SK-N-MC (cell line): ENCODE results near the gene FBXL16.
"Not testable (repeated sequence)": the region's sequence is repeated elsewhere in the genome, so short reads cannot be mapped to it uniquely, and the experiment has no call there.

ENCODE experiments used
- DNase-seq: peaks from one replicate; pipeline ENCODE4 v3.0.0-alpha.2; 2011; ENCODE audit warnings: low read depth, low spot score
- H3K27ac ChIP-seq: fragments of 200-600 bp; sonication (generic); 2 replicates; pipeline ENCODE4 v1.5.1; 2016; ENCODE audit warnings: mixed run types
- H3K36me3 ChIP-seq: fragments of 200-600 bp; sonication (generic); 2 replicates; pipeline ENCODE4 v1.6.1; 2017; ENCODE audit warnings: antibody characterized with exemption, low read length, mixed read lengths; ENCODE audit not compliant: insufficient read depth
- H3K4me3 ChIP-seq: fragments of 200-600 bp; sonication (generic); 2 replicates; pipeline ENCODE4 v1.5.1; 2016
- H3K9ac ChIP-seq: fragments of 200-600 bp; sonication (generic); 2 replicates; pipeline ENCODE4 v1.8.0; 2017; ENCODE audit warnings: mixed run types, mixed read lengths; ENCODE audit not compliant: insufficient read length
- H3K9me3 ChIP-seq: fragments of 200-600 bp; sonication (generic); 2 replicates; pipeline ENCODE4 v1.6.1; 2017; ENCODE audit warnings: low read depth, mild to moderate bottlenecking, antibody characterized with exemption, low read length, moderate library complexity, mixed read lengths
- EZH2 ChIP-seq: fragments of 200-600 bp; sonication (generic); IDR thresholded peaks from one replicate; pipeline ENCODE4 v1.6.1; 2017; ENCODE audit warnings: antibody characterized with exemption
- FOXP2 ChIP-seq: optimal IDR thresholded peaks from 2 replicates; pipeline ENCODE3; 2011; ENCODE audit warnings: mild to moderate bottlenecking, moderate library complexity; ENCODE audit not compliant: insufficient read depth; ENCODE audit errors: extremely low read length, control extremely low read depth
- POLR2AphosphoS5 ChIP-seq: IDR thresholded peaks from 2 replicates; pipeline ENCODE4 v1.6.1; 2012; ENCODE audit warnings: mild to moderate bottlenecking, low read depth, low read length, borderline replicate concordance

The FBXL16 gene

DNA sequence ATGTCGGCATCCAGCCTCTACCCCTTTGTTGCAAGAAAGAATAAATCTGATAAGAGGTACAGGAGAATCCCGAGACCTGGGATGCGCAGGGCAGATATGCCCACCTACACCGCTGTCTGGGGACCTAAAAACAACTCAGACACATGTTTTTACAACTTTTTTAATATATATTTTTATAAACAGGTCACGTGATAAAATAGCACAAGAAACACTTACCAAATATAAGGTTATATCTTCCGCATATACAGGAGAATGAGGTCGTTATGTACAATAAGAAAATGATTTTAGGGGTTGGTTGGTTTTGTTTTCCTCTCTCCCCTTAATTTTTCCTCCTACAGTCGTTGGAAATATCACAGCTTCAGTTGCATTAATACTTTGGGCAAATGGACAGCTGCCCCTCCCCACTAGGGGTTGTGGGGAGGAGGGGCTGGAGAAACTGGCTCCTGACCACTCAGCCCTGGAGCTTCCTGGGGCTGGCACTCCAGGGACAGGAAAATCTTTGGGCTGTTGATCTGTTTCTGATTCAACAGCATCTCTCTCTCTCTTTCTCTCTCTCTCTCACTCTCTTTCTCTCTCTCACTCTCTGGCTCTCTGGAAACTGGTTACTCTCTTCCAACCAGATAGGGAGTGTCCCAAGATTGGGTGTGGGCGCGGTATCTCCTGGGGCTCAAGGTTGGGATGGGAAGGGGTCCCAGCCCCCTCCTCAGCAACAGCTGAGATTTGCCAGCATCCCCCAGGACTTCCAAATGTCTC, 13.1 kb downstream of the FBXL16 start:
- no peaks in the 10 kb centered on the region for H3K36me3 ChIP-seq
- DNase-seq, result no peak
- no peak overlapping the region for H3K9ac ChIP-seq
- no peak for TF ChIP-seq FOXP2
- no peak for TF ChIP-seq EZH2
- no peak for TF ChIP-seq POLR2AphosphoS5
- no peak overlapping the region for H3K4me3 ChIP-seq
- H3K9me3 ChIP-seq, result no peaks in the 10 kb centered on the region
- no peak overlapping the region for H3K27ac ChIP-seq

DNA sequence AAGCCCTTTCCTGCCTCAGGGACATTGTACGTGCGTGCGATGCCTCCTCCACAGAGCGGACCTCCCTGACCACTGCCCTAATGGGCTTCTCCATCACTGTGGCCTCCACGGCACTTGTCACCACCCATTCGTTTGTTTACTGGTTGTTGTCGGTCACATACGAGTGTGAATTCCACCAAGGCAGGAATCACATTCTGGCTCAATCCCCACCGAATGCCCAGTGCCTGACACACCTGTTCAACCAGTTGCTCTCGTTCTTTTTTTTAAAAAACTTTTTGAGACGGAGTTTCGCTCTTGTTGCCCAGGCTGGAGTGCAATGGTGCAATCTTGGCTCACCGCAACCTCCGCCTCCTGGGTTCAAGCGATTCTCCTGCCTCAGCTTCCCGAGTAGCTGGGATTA, 14.4 kb downstream of the FBXL16 start:
- not testable (repeated sequence) for H3K27ac ChIP-seq, H3K36me3 ChIP-seq, DNase-seq, H3K9ac ChIP-seq, H3K4me3 ChIP-seq, H3K9me3 ChIP-seq

DNA sequence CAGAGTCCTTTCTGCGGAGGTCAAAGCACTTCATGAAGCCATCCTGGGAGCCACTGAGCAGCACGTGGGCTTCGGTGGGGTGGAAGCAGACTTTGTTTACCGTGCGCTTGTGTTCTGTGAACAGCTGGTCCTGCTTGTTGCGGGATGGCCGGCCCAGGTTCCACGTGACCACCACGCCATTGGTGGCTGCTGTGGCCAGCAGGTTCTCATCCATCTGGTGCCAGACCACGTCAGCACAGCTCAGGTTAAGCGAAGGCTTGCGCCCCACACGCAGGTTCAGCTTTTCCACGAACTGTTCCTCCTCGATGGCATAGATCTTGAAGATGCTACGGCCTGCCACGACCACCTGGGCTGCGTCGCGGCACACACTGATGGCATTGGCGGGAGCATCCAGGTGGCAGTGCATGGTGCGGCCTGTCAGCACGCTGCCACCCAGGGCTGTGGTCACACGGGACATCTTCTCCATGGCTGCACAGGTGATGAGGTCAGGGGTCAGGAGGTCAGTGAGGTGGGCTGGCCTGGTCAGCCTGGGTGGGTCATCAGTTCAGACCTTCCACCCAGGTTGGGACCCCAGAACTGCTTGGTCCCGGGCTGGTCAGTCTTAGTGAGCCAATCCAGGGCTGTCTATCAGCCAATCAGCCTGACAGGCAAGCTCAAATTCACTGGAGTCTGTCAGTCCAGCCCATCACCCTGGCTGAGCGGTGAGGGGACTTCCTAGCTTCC, 16.3 kb downstream of the FBXL16 start:
- TF ChIP-seq POLR2AphosphoS5 (no peak), FOXP2 (no peak), EZH2 (no peak)
- H3K9ac ChIP-seq, result peak overlapping the region; percentile 96
- H3K36me3 ChIP-seq, result no peaks in the 10 kb centered on the region; the same call in 1 of the 2 replicates
- peak overlapping the region; percentile 99 for H3K4me3 ChIP-seq
- no peak overlapping the region for H3K27ac ChIP-seq
- no peaks in the 10 kb centered on the region for H3K9me3 ChIP-seq
- DNase-seq, result no peak

DNA sequence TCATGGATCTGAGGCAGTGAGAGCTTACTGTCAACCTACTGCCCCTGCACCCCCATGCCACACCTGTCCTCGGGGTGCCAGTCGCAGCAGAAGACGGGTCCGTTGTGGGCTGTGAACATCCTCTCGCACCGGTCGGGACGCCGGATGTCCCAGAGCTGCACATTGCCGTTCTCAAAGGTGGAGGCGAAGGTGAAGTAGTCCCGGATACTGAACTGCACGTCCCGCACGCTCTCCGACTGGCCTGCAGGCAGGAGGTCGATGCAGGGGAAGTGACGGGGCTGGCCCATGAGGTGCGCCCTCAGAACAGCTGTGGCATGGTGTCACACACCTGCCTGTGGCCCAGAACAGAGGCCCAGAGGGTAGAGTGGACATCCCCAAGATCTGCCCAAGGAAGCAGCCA, 18.1 kb downstream of the FBXL16 start:
- peaks cover 10% of the 10 kb centered on the region for H3K36me3 ChIP-seq

DNA sequence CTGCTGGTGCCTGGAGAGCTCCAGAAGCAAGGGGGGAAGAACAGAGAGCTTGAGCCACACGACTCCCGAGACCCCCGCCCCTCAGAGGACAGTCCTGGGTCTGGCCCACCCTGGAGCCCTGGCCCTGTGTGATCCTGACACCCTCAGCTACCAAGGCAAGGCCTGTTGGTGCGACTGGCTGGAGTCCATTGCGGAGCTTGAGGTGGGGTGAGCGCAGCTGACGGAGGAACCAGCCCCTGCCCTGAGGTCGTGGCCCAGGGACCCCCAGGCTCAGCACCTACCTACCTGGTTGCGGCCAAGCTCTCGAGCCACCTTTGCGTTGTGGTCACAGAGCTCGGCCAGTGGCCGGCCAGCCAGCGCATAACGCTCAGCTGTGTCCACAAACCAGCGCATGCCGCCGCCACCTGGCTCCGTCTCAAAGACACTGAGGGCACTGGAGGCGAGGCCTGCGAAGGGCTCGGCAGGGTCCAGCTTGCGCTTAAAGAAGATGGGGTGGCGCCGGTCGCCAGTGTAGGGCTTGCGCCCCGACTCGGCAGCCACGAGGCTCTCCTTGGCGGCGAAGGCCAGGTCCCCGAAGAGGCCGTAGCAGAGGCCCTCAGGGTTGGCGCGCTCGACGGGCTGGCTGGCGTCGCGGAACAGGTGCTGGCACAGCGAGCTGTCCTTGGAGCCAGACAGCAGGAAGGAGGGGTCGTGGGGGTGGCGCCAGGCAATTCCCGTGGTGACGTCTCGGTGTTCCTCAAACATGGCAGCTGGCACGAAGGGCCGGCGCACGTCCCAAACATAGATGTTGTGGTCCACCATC, 18.9 kb downstream of the FBXL16 start:
- DNase-seq, result no peak
- TF ChIP-seq EZH2, result no peak
- TF ChIP-seq POLR2AphosphoS5, result no peak
- TF ChIP-seq FOXP2, result no peak
- Histone ChIP-seq H3K9me3 (no peaks in the 10 kb centered on the region), H3K4me3 (no peak overlapping the region), H3K9ac (no peak overlapping the region), H3K27ac (no peak overlapping the region), H3K36me3 (peaks cover 18% of the 10 kb centered on the region)

More for the DNA sequence above, 18.1 kb downstream of the FBXL16 start:
- Histone ChIP-seq H3K9me3 (no peaks in the 10 kb centered on the region), H3K27ac (no peak overlapping the region), H3K4me3 (no peak overlapping the region), H3K9ac (no peak overlapping the region)
- DNase-seq, result no peak
- TF ChIP-seq EZH2 (no peak), FOXP2 (no peak), POLR2AphosphoS5 (no peak)

DNA sequence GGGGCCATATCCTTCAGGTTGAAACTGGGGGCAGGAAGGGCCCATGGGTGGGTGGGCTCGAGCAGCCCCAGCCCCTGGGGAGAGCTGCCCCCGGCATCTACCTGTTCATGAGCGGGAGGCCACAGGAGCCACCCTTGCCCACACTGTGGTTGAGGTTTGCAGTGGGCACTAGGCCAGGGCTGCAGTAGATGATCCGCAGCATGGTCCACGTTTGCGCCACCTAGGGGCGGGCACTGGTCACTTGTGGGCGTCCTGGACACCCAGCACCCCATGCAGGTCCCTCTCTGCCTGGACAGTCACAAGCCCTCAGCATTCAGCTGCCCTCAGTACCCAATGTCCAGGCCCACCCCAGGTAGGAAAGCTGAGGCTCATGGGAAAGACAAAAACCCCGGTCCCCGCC, 19.6 kb downstream of the FBXL16 start:
- no peaks in the 10 kb centered on the region for H3K9me3 ChIP-seq
- DNase-seq, result no peak
- H3K9ac ChIP-seq, result no peak overlapping the region
- H3K36me3 ChIP-seq, result peaks cover 22% of the 10 kb centered on the region
- TF ChIP-seq FOXP2 (no peak), POLR2AphosphoS5 (no peak), EZH2 (no peak)
- H3K4me3 ChIP-seq, result no peak overlapping the region
- no peak overlapping the region for H3K27ac ChIP-seq

DNA sequence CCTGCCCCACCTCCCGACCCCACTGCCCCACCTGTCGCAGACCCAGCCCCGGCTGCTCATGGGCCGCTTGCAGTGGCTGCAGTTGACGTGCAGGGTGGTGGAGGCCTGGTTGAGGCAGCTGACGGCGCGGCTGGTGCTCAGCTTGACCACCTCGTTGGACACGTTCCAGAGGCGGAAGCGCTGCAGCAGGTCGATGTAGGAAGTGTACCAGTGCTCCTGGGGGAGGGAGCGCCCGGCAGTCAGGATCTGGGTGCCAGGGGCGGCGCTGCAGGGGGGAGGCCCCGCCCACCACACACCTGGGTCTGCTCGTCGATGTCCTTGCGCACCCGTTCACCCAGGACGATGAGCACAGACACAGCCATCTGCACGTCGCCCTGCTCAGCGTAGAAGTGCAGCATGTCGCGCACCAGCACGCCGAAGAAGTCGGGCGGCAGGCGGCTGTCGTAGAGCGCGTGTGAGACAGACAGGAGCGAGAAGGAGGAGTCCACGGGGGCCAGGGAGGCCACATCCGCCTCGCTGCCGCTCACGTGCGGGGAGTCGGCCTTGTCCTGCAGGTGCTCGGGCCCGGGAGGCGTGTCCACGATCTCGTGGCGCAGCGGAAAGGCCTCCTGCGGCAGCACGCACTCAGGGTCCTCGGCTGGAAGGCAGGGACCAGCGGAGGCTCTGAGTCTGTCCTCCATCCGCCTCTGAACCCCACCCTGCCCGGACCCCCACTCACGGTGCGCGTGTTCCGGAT, 20.5 kb downstream of the FBXL16 start:
- Histone ChIP-seq H3K36me3 (peaks cover 22% of the 10 kb centered on the region), H3K9me3 (no peaks in the 10 kb centered on the region), H3K27ac (no peak overlapping the region), H3K9ac (no peak overlapping the region), H3K4me3 (no peak overlapping the region)
- TF ChIP-seq POLR2AphosphoS5 (no peak), FOXP2 (no peak), EZH2 (no peak)
- no peak for DNase-seq

DNA sequence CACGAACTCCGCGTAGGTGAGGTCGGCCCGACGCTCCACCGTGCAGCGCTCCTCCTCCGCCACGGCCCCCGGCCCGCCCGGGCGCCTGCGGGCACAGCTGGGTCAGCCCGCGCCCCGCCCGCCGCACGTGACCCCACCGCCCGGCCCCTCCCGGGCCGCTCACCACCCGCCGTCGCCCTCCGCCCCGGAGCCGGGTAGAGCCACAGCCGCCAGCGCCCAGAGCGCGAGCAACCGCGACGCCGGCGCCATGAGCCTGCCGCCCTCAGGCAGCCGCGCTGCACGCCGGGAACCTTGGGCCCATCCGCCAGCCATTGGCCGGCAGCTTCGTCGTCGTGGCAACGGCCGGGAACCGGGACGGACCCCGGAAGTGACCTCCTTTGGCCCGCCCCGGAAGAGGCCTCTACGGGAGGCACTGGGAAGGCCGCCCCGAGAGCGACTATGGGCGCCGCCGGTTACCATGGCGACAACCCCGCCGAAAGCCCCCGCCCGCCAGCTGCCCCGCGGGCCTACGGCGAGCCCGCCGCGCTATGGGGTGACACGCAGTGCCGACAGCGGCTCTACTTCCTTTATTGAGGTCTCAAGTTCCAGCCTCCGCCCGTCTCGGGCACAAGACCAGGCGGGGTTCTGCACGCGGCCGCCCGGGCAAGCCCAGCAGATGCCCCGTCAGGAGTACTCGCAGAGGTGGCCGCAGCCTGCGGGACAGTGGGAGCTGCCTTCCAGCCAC, 21.4 kb downstream of the FBXL16 start, which contains the start of gene JMJD8:
TSS of gene JMJD8 (minus strand) at position 264 of the 724 bp plus-strand sequence. CDS start at position 249, 15 bp downstream.
- Histone ChIP-seq H3K9me3 (no peaks in the 10 kb centered on the region), H3K9ac (peak within 1 kb of the TSS; percentile 82), H3K27ac (peak within 1 kb of the TSS; percentile 50), H3K36me3 (peaks cover 22% of the 10 kb centered on the region), H3K4me3 (peak within 1 kb of the TSS; percentile 88)
- DNase-seq, result peak; percentile 51
- TF ChIP-seq EZH2 (no peak), POLR2AphosphoS5 (peak; percentile 93)
